Panc1 (cell line): ENCODE data around the gene SLC7A4. TPM values are rescaled to one million over a fixed set of nuclear protein-coding genes. Genes with fewer than 3 reads are reported as not detected.

ENCODE experiments used
- ATAC-seq: fragments of 200-7000 bp; cut with Tn5 transposase; 2 replicates; pipeline ENCODE4 v1.9.1; 2020; ENCODE audit warnings: mild to moderate bottlenecking, moderate library complexity
- BruUV-seq: library from RNA; stranded (reverse); fragments of 400-500 nt; replicated peaks from 2 replicates; lab custom pipeline; 2021; lab: Mats Ljungman, UMichigan
- CTCF ChIA-PET: fragments of 300-600 bp; sonication (Branson Sonifier 250); formaldehyde crosslinking; loops from one replicate; lab custom pipeline; 2022; ENCODE audit warnings: antibody characterized with exemption; lab: Charles Lee
- POLR2A ChIA-PET: fragments of 300-600 bp; sonication (Branson Sonifier 250); formaldehyde crosslinking; loops from one replicate; lab custom pipeline; 2022; ENCODE audit warnings: antibody characterized with exemption; lab: Charles Lee
- DNase-seq: peaks from one replicate; pipeline ENCODE4 v3.0.0-alpha.2; 2010; ENCODE audit warnings: low read depth, low spot score
- H3K27ac ChIP-seq: 2 replicates; pipeline ENCODE4 v1.5.1; 2011; ENCODE audit warnings: mild to moderate bottlenecking, low read length, inconsistent platforms
- H3K27me3 ChIP-seq: fragments of 200-500 bp; sonication (Bioruptor generic); 2 replicates; pipeline ENCODE4 v1.6.0; 2014; ENCODE audit warnings: low read length, inconsistent platforms; ENCODE audit not compliant: control insufficient read depth, insufficient read depth
- H3K36me3 ChIP-seq: fragments of 200-500 bp; sonication (Bioruptor generic); 2 replicates; pipeline ENCODE4 v1.5.1; 2014; ENCODE audit warnings: inconsistent platforms, mild to moderate bottlenecking, low read length, moderate library complexity; ENCODE audit not compliant: control insufficient read depth, insufficient read depth
- H3K4me1 ChIP-seq: 2 replicates; pipeline ENCODE4 v1.5.1; 2011; ENCODE audit warnings: inconsistent platforms, mild to moderate bottlenecking, low read length, moderate library complexity; ENCODE audit not compliant: control insufficient read depth, insufficient read depth
- H3K4me3 ChIP-seq, 2 experiments: 2 replicates each; pipeline ENCODE4 v1.5.1; 2011 to 2012; ENCODE audit warnings: low read depth in 2 of 2, low read length in 2 of 2, mild to moderate bottlenecking in 2 of 2, inconsistent platforms in 1 of 2, moderate library complexity in 1 of 2
- H3K9me3 ChIP-seq: fragments of 200-500 bp; sonication (Bioruptor generic); 2 replicates; pipeline ENCODE4 v1.5.1; 2014; ENCODE audit warnings: low read depth, mild to moderate bottlenecking, inconsistent platforms, low read length, moderate library complexity; ENCODE audit not compliant: control insufficient read depth, insufficient read depth
- POLR2AphosphoS5 ChIP-seq: IDR thresholded peaks from 2 replicates; pipeline ENCODE4 v1.6.1; 2012; ENCODE audit warnings: mild to moderate bottlenecking, low read depth, low read length, moderate library complexity
- REST ChIP-seq, 2 experiments: IDR thresholded peaks; 2 replicates each; pipeline ENCODE4 v1.6.1; 2011 to 2012; ENCODE audit warnings: low read depth in 2 of 2, control low read depth in 1 of 2, low read length in 1 of 2, mild to moderate bottlenecking in 1 of 2, moderate library complexity in 1 of 2; ENCODE audit not compliant: insufficient read depth in 1 of 2
- SIN3A ChIP-seq: IDR thresholded peaks from 2 replicates; pipeline ENCODE4 v1.6.1; 2012; ENCODE audit warnings: low read depth, mild to moderate bottlenecking, low read length, moderate library complexity, borderline replicate concordance; ENCODE audit not compliant: insufficient read depth
- TCF7L2 ChIP-seq: IDR thresholded peaks from 2 replicates; pipeline ENCODE4 v1.6.1; 2011; ENCODE audit warnings: mild to moderate bottlenecking, low read depth, low read length, inconsistent platforms
- in situ Hi-C: cut with HindIII; loops from 2 replicates; pipeline ENCODE4 v1.10.0; 2016; ENCODE audit warnings: low sequenced_read_pairs, low pct_unique_long_range_greater_than_20kb
- intact Hi-C: fragments of 100-400 bp; cut with micrococcal nuclease; formaldehyde crosslinking; loops from one replicate; pipeline ENCODE4 v1.10.0; 2022; ENCODE audit not compliant: unreplicated experiment
- total RNA-seq: library from RNA; stranded (reverse); gene quantifications from one replicate; pipeline ENCODE4 v1.2.1, GENCODE V29; 2021; ENCODE audit not compliant: unreplicated experiment
- TF ChIP-seq, protein P1 (sequence below): fragments of 450-650 bp; IDR thresholded peaks from 2 replicates; pipeline ENCODE4 v1.5.1; 2017; ENCODE audit warnings: mild to moderate bottlenecking

The SLC7A4 gene
- total RNA-seq, 1 experiment from 2014 or later, result not detected

- POLR2A ChIA-PET, result no interaction called here
- Histone ChIP-seq H3K4me1 (no peaks in the 10 kb centered on the region), H3K27ac (no peak overlapping the region), H3K36me3 (no peaks in the 10 kb centered on the region), H3K9me3 (no peaks in the 10 kb centered on the region), H3K27me3 (no peaks in the 10 kb centered on the region), H3K4me3 (no peak overlapping the region)
- intact Hi-C loops, result no loop called here
- BruUV-seq, result no TSS peak
- TF ChIP-seq SIN3A (no peak), POLR2AphosphoS5 (no peak), TCF7L2 (no peak), REST (IDR thresholded peaks at IDR 0.05; ENCODE audit: insufficient read depth in 1 of 2, low read depth in 2 of 2, low read length in 1 of 2) (no peak)
- TF ChIP-seq, protein P1, sequence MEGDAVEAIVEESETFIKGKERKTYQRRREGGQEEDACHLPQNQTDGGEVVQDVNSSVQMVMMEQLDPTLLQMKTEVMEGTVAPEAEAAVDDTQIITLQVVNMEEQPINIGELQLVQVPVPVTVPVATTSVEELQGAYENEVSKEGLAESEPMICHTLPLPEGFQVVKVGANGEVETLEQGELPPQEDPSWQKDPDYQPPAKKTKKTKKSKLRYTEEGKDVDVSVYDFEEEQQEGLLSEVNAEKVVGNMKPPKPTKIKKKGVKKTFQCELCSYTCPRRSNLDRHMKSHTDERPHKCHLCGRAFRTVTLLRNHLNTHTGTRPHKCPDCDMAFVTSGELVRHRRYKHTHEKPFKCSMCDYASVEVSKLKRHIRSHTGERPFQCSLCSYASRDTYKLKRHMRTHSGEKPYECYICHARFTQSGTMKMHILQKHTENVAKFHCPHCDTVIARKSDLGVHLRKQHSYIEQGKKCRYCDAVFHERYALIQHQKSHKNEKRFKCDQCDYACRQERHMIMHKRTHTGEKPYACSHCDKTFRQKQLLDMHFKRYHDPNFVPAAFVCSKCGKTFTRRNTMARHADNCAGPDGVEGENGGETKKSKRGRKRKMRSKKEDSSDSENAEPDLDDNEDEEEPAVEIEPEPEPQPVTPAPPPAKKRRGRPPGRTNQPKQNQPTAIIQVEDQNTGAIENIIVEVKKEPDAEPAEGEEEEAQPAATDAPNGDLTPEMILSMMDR, result no peak
- CTCF ChIA-PET, result no interaction called here
- in situ Hi-C loops, result no loop called here
- ATAC-seq, result peak; percentile 87
- peak; percentile 32 for DNase-seq
These were observed 41.8 kb upstream of the SLC7A4 start for GRCh38 chr22:21074102-21074715.

DNA sequence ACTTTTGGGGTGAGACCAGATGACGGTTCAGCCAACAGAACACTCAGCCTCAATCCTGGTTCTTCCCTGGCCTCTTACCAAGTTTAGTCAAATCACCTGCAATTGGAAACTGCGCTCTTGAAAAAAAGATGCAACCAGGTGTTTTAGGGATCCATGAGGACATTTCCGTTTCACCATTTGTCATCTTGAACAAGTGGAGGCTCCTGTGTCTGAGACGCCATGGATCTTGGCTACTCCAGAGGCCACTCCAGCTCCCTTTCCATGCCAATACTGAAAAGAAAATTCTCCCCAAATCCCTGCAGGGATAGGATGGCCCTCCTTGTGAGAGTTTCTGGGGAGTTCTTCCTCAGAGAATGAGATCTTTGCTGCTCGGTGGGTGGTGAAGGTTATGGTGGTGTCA, 41.1 kb upstream of the SLC7A4 start:
- POLR2A ChIA-PET, result no interaction called here
- H3K27me3 ChIP-seq, result no peaks in the 10 kb centered on the region
- no peak for DNase-seq
- no peaks in the 10 kb centered on the region for H3K9me3 ChIP-seq
- intact Hi-C loops, result no loop called here
- H3K4me1 ChIP-seq, result no peaks in the 10 kb centered on the region
- no peaks in the 10 kb centered on the region for H3K36me3 ChIP-seq
- H3K27ac ChIP-seq, result no peak overlapping the region
- no peak overlapping the region for H3K4me3 ChIP-seq
- BruUV-seq, result no TSS peak
- no peak for ATAC-seq
- in situ Hi-C loops, result no loop called here
- TF ChIP-seq TCF7L2 (no peak), SIN3A (no peak), POLR2AphosphoS5 (no peak), REST (IDR thresholded peaks at IDR 0.05; ENCODE audit: insufficient read depth in 1 of 2, low read depth in 2 of 2, low read length in 1 of 2) (no peak)
- TF ChIP-seq, protein P1, result no peak
- CTCF ChIA-PET, result no interaction called here
